Panc1 (cell line): ENCODE data around the gene FGR.

Experiments used
- TF ChIP-seq, protein P1 (sequence below): fragments of 450-650 bp; IDR thresholded peaks from 2 replicates; pipeline ENCODE4 v1.5.1; 2017; ENCODE audit warnings: mild to moderate bottlenecking
- TF ChIP-seq, protein P2 (sequence below), 2 experiments: IDR thresholded peaks; 2 replicates each; pipeline ENCODE4 v1.6.1; 2011 to 2012; ENCODE audit warnings: low read depth in 2 of 2, control low read depth in 1 of 2, low read length in 1 of 2, mild to moderate bottlenecking in 1 of 2, moderate library complexity in 1 of 2; ENCODE audit not compliant: insufficient read depth in 1 of 2

DNA sequence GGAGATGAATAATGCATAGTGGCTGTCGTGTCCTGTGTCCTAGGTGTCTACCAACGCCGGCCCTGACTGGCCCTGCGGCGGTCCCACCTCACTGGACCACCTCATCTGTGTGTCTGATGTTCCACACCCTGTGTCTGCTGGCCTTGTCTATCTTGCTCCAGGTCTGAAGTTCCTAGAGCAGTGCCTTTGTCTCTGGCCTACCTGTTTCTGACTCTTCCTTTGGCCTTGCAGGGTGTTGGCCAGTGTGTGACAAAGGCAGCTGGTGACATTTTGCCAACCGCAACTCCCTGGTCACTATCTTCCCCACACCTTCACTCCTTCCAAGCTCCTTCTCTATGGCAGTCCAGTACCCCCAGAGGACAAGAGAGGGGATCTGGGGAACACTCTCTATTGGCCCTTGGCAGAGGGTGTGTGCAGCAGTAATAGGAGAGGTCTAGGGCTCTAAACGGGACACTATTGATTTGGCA, 29.7 kb downstream of the FGR start:
- TF ChIP-seq, protein P1, sequence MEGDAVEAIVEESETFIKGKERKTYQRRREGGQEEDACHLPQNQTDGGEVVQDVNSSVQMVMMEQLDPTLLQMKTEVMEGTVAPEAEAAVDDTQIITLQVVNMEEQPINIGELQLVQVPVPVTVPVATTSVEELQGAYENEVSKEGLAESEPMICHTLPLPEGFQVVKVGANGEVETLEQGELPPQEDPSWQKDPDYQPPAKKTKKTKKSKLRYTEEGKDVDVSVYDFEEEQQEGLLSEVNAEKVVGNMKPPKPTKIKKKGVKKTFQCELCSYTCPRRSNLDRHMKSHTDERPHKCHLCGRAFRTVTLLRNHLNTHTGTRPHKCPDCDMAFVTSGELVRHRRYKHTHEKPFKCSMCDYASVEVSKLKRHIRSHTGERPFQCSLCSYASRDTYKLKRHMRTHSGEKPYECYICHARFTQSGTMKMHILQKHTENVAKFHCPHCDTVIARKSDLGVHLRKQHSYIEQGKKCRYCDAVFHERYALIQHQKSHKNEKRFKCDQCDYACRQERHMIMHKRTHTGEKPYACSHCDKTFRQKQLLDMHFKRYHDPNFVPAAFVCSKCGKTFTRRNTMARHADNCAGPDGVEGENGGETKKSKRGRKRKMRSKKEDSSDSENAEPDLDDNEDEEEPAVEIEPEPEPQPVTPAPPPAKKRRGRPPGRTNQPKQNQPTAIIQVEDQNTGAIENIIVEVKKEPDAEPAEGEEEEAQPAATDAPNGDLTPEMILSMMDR: no peak
- TF ChIP-seq, protein P2, sequence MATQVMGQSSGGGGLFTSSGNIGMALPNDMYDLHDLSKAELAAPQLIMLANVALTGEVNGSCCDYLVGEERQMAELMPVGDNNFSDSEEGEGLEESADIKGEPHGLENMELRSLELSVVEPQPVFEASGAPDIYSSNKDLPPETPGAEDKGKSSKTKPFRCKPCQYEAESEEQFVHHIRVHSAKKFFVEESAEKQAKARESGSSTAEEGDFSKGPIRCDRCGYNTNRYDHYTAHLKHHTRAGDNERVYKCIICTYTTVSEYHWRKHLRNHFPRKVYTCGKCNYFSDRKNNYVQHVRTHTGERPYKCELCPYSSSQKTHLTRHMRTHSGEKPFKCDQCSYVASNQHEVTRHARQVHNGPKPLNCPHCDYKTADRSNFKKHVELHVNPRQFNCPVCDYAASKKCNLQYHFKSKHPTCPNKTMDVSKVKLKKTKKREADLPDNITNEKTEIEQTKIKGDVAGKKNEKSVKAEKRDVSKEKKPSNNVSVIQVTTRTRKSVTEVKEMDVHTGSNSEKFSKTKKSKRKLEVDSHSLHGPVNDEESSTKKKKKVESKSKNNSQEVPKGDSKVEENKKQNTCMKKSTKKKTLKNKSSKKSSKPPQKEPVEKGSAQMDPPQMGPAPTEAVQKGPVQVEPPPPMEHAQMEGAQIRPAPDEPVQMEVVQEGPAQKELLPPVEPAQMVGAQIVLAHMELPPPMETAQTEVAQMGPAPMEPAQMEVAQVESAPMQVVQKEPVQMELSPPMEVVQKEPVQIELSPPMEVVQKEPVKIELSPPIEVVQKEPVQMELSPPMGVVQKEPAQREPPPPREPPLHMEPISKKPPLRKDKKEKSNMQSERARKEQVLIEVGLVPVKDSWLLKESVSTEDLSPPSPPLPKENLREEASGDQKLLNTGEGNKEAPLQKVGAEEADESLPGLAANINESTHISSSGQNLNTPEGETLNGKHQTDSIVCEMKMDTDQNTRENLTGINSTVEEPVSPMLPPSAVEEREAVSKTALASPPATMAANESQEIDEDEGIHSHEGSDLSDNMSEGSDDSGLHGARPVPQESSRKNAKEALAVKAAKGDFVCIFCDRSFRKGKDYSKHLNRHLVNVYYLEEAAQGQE (IDR thresholded peaks at IDR 0.05; ENCODE audit: insufficient read depth in 1 of 2, low read depth in 2 of 2, low read length in 1 of 2): no peak
